CD4-positive, alpha-beta T cell treated with Interleukin-21 for 1 hour (primary cell): Measurements from ENCODE around the gene DHODH.

ENCODE experiments used
- DNase-seq: peaks from one replicate; pipeline ENCODE4 v3.0.0-alpha.2; 2020

The DHODH gene

GRCh38 chr16:72013888-72014581 is 5.5 kb downstream of the DHODH start:
- no peak for DNase-seq

- no peak for DNase-seq
Measured at GRCh38 chr16:72014675-72015074, 6.1 kb downstream of the DHODH start.

GRCh38 chr16:72015124-72015523 is 6.6 kb downstream of the DHODH start:
- no peak for DNase-seq

- no peak for DNase-seq
Measured at GRCh38 chr16:72018470-72018869, 9.9 kb downstream of the DHODH start.

GRCh38 chr16:72021043-72021442 is 12.5 kb downstream of the DHODH start:
- no peak for DNase-seq

GRCh38 chr16:72022127-72022526 is 13.6 kb downstream of the DHODH start:
- no peak for DNase-seq

- no peak for DNase-seq
Measured at GRCh38 chr16:72023962-72024361, 15.4 kb downstream of the DHODH start.

- DNase-seq = no peak
Measured at GRCh38 chr16:72024862-72025382, 16.4 kb downstream of the DHODH start.

- DNase-seq = no peak
Measured at GRCh38 chr16:72025404-72026114, 17.0 kb downstream of the DHODH start.

- no peak for DNase-seq
Measured at GRCh38 chr16:72027669-72028378, 19.3 kb downstream of the DHODH start.

- no peak for DNase-seq
Measured at GRCh38 chr16:72029567-72030271, 21.2 kb downstream of the DHODH start.

- DNase-seq = no peak
Measured at GRCh38 chr16:72033437-72033836, 24.9 kb downstream of the DHODH start.

- DNase-seq = no peak
Measured at GRCh38 chr16:72036098-72036497, 27.6 kb downstream of the DHODH start.

GRCh38 chr16:72042157-72042660 is 33.7 kb downstream of the DHODH start:
- no peak for DNase-seq

GRCh38 chr16:72043058-72043457 is 34.5 kb downstream of the DHODH start:
- DNase-seq = no peak

- DNase-seq = no peak
Measured at GRCh38 chr16:72043539-72043938, 35.0 kb downstream of the DHODH start.

GRCh38 chr16:72044296-72044695 is 35.8 kb downstream of the DHODH start:
- no peak for DNase-seq

GRCh38 chr16:72044825-72045359 is 36.3 kb downstream of the DHODH start:
- no peak for DNase-seq

GRCh38 chr16:72049110-72049509 is 40.6 kb downstream of the DHODH start:
- no peak for DNase-seq

- no peak for DNase-seq
Measured at GRCh38 chr16:72050769-72051464, 42.4 kb downstream of the DHODH start.

GRCh38 chr16:72051818-72052217 is 43.3 kb downstream of the DHODH start:
- DNase-seq = no peak
